Stomach (tissue), 9 donors: ENCODE measurements around the gene KIF17. TPM values are rescaled to one million over a fixed set of nuclear protein-coding genes. Genes with fewer than 3 reads are reported as not detected.

ENCODE experiments used
- DNase-seq, 2 donors: peaks; one replicate each; pipeline versions ENCODE4 v3.0.0 to v3.0.0-alpha.2; 2013 to 2019
- H3K27ac ChIP-seq, 5 donors: fragments of 200-600 bp in 4 of 5; sonication (generic) in 4 of 5; one replicate each; pipeline ENCODE4 v1.5.1; 2013 to 2019; ENCODE audit warnings: mild to moderate bottlenecking in 1 of 5, moderate library complexity in 1 of 5
- H3K27me3 ChIP-seq, 3 donors: fragments of 200-600 bp; sonication (generic); one replicate each; pipeline ENCODE4 v1.5.1; 2017 to 2019; ENCODE audit warnings: mixed run types in 1 of 3
- H3K36me3 ChIP-seq, 4 donors: fragments of 200-600 bp; sonication (generic); 1 replicate in 3 of 4; 2 replicates in 1 of 4; pipeline ENCODE4 v1.5.1; 2016 to 2019
- H3K4me1 ChIP-seq, 4 donors: fragments of 200-600 bp; sonication (generic); one replicate each; pipeline ENCODE4 v1.5.1; 2016 to 2019
- H3K4me3 ChIP-seq, 4 donors: fragments of 200-600 bp; sonication (generic) in 3 of 4; one replicate each; pipeline ENCODE4 v1.5.1; 2016 to 2019; ENCODE audit warnings: mild to moderate bottlenecking in 1 of 4
- H3K9me3 ChIP-seq, 4 donors: fragments of 200-600 bp; sonication (generic); one replicate each; pipeline ENCODE4 v1.5.1; 2016 to 2019
- EP300 ChIP-seq: sonication (generic); formaldehyde crosslinking; IDR thresholded peaks from one replicate; pipeline ENCODE4 v1.6.1; 2017; ENCODE audit warnings: antibody characterized with exemption
- POLR2A ChIP-seq, 4 donors: fragments of 450-650 bp; IDR thresholded peaks; one replicate each; pipeline ENCODE4 v1.6.1; 2016; ENCODE audit warnings: antibody characterized with exemption in 4 of 4, control low read depth in 2 of 4, mild to moderate bottlenecking in 1 of 4, moderate library complexity in 1 of 4
- POLR2AphosphoS5 ChIP-seq, 3 donors: sonication (generic); formaldehyde crosslinking; IDR thresholded peaks; one replicate each; pipeline ENCODE4 v1.6.1; 2016; ENCODE audit warnings: antibody characterized with exemption in 3 of 3
- WGBS, 5 donors: extraction: QIAGEN DNeasy Blood & Tissue Kit in 3 of 5; methylation state at CpG; one replicate each; pipeline versions ENCODE4 v1.1.5 to v1.1.7; 2013 to 2018; 5-methylcytosine and 5-hydroxymethylcytosine counted together
- intact Hi-C: fragments of 100-400 bp; cut with DNase I; formaldehyde crosslinking; loops from one replicate; pipeline ENCODE4 v1.15.1; 2023; ENCODE audit warnings: low total_unique reads
- polyA plus RNA-seq, 3 donors: library from polyadenylated mRNA; stranded (reverse); fragments of 200-250 nt; gene quantifications; one replicate each; pipeline ENCODE4 v1.2.3, GENCODE V29; 2013
- total RNA-seq, 5 donors: library from RNA; depleted of rRNA; stranded (reverse); fragments of >200 nt; gene quantifications; one replicate each; pipeline versions ENCODE4 v1.1.0 to v1.2.3, GENCODE V29; 2014 to 2016
- TF ChIP-seq, protein P1 (sequence below), 7 experiments: fragments of 450-650 bp in 4 of 7; fragments of 200-600 bp in 3 of 7; sonication (generic) in 3 of 7; IDR thresholded peaks; one replicate each; pipeline ENCODE4 v1.5.1; 2016 to 2019; ENCODE audit warnings: antibody characterized with exemption in 7 of 7, control low read depth in 2 of 7, mild to moderate bottlenecking in 1 of 7
- donor health status: healthy with polysubstance abuse.
- donor health status: Bipolar disorder and iron deficiency.
- donor health status: healthy.

The KIF17 gene
- total and polyA plus RNA-seq, 8 donors = 0.56 to 1.5 (median 1.3) TPM; not detected in 3

- Histone ChIP-seq H3K4me3 (no peak overlapping the region), H3K9me3 (no peaks in the 10 kb centered on the region), H3K27me3 (no peaks in the 10 kb centered on the region), H3K27ac (peak overlapping the region; percentile 43 to 72 (median 66)), H3K4me1 (no peaks in the 10 kb centered on the region), H3K36me3 (no peaks in the 10 kb centered on the region)
- intact Hi-C loops = no loop called here
- WGBS, 5 donors = 76 to 83% (median 79%) methylated on average over 10 to 13 of the region's 13 CpGs
- TF ChIP-seq EP300 = no peak
- TF ChIP-seq POLR2A (IDR thresholded peaks at IDR 0.05) = no peak
- TF ChIP-seq, protein P1, sequence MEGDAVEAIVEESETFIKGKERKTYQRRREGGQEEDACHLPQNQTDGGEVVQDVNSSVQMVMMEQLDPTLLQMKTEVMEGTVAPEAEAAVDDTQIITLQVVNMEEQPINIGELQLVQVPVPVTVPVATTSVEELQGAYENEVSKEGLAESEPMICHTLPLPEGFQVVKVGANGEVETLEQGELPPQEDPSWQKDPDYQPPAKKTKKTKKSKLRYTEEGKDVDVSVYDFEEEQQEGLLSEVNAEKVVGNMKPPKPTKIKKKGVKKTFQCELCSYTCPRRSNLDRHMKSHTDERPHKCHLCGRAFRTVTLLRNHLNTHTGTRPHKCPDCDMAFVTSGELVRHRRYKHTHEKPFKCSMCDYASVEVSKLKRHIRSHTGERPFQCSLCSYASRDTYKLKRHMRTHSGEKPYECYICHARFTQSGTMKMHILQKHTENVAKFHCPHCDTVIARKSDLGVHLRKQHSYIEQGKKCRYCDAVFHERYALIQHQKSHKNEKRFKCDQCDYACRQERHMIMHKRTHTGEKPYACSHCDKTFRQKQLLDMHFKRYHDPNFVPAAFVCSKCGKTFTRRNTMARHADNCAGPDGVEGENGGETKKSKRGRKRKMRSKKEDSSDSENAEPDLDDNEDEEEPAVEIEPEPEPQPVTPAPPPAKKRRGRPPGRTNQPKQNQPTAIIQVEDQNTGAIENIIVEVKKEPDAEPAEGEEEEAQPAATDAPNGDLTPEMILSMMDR (IDR thresholded peaks at IDR 0.05) = no peak
- no peak for TF ChIP-seq POLR2AphosphoS5 (IDR thresholded peaks at IDR 0.05)
- no peak for DNase-seq
Measured at GRCh38 chr1:20684050-20684620, 33.7 kb downstream of the KIF17 start.

DNA sequence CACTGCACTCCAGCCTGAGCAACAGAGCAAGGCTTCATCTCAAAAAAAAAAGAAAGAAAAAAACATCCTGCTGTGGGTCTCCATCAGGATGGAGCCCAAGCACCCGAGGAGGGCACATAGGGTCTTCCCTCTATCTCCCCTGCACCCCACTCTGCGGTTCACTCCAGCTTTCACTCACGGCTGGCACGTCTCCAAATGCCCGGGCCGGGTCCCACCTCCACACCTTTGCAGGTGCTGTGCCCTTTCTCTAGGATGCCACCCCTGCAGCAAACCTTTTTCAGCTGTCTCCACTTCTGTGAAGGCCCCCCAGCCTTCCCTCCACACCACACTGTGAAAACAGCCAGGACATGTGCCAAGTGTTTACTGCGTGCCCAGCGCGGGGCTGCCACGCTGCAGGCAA, 34.2 kb downstream of the KIF17 start:
- intact Hi-C loops = no loop called here
- Histone ChIP-seq H3K27ac (peak overlapping the region in 2 of 5 donors; percentile 66 to 72), H3K4me1 (no peaks in the 10 kb centered on the region), H3K36me3 (no peaks in the 10 kb centered on the region), H3K9me3 (no peaks in the 10 kb centered on the region), H3K4me3 (no peak overlapping the region), H3K27me3 (no peaks in the 10 kb centered on the region)
- 79 to 89% (median 86%) methylated on average over 10 of the region's 10 CpGs for WGBS, 5 donors
- TF ChIP-seq EP300 (no peak), POLR2AphosphoS5 (IDR thresholded peaks at IDR 0.05) (no peak), POLR2A (IDR thresholded peaks at IDR 0.05) (no peak)
- TF ChIP-seq, protein P1 (IDR thresholded peaks at IDR 0.05) = no peak
- no peak for DNase-seq

- peak in 1 of 2 donors; percentile 41 for DNase-seq
- H3K9me3 ChIP-seq = no peaks in the 10 kb centered on the region
- no peak overlapping the region for H3K4me3 ChIP-seq
- no peak overlapping the region for H3K27ac ChIP-seq
- no peaks in the 10 kb centered on the region for H3K27me3 ChIP-seq
- intact Hi-C loops = no loop called here
- 72 to 78% (median 75%) methylated on average over 24 of the region's 24 CpGs for WGBS, 5 donors
- H3K4me1 ChIP-seq = no peaks in the 10 kb centered on the region
- TF ChIP-seq, protein P1 (IDR thresholded peaks at IDR 0.05) = no peak
- TF ChIP-seq POLR2A (IDR thresholded peaks at IDR 0.05) (no peak), POLR2AphosphoS5 (IDR thresholded peaks at IDR 0.05) (no peak), EP300 (no peak)
- no peaks in the 10 kb centered on the region for H3K36me3 ChIP-seq
Measured at GRCh38 chr1:20682571-20683236, 35.1 kb downstream of the KIF17 start.

GRCh38 chr1:20681999-20682398, 35.8 kb downstream of the KIF17 start:
- H3K9me3 ChIP-seq = no peaks in the 10 kb centered on the region
- WGBS, 5 donors = 88 to 97% (median 94%) methylated on average over 9 of the region's 9 CpGs
- intact Hi-C loops = no loop called here
- H3K4me1 ChIP-seq = no peaks in the 10 kb centered on the region
- no peak overlapping the region for H3K27ac ChIP-seq
- no peak overlapping the region for H3K4me3 ChIP-seq
- no peaks in the 10 kb centered on the region for H3K27me3 ChIP-seq
- TF ChIP-seq POLR2A (IDR thresholded peaks at IDR 0.05) (no peak), EP300 (no peak)
- TF ChIP-seq, protein P1 (IDR thresholded peaks at IDR 0.05) = no peak
- no peaks in the 10 kb centered on the region for H3K36me3 ChIP-seq
- DNase-seq = no peak
